Measurements from ENCODE around the gene PLCD3.

PLCD3 gene

GRCh38 chr17:45060797-45061605 is 71.3 kb downstream of the PLCD3 start, which contains the start of gene NMT1:
NMT1 (plus strand) TSS chr17:45061317; CDS start chr17:45061330, 13 bp downstream.
- H3K36me3 ChIP-seq (ENCODE audit: insufficient read depth), result no peaks in the 10 kb centered on the region
- peak; percentile 9; the same call in 1 of the 2 replicates for TF ChIP-seq CTCF (conservative IDR thresholded peaks at IDR 0.05; ENCODE audit: low read depth, low read length)
- H3K4me3 ChIP-seq (IDR thresholded peaks at IDR 0.05; ENCODE audit: insufficient read depth, low read depth, low read length), result peak within 1 kb of the TSS; percentile 1
- H4K20me1 ChIP-seq (ENCODE audit: insufficient read depth), result no peaks in the 10 kb centered on the region
- peaks cover 58% of the 10 kb centered on the region for H3K79me2 ChIP-seq (ENCODE audit: insufficient read depth, low read depth)
- peaks cover 27% of the 10 kb centered on the region for H3K4me1 ChIP-seq (ENCODE audit: low read depth, poor library complexity, severe bottlenecking)
- H3K27me3 ChIP-seq (ENCODE audit: insufficient read depth, low read depth), result no peaks in the 10 kb centered on the region
- H2AFZ ChIP-seq (ENCODE audit: low read depth), result peak within 1 kb of the TSS; percentile 82
- H3K4me2 ChIP-seq, result peak within 1 kb of the TSS; percentile 81
- H3K9ac ChIP-seq, result peak within 1 kb of the TSS; percentile 84
- H3K27ac ChIP-seq, result peak within 1 kb of the TSS; percentile 70

- peaks cover 27% of the 10 kb centered on the region for H3K4me1 ChIP-seq (ENCODE audit: low read depth, poor library complexity, severe bottlenecking)
- H2AFZ ChIP-seq (ENCODE audit: low read depth), result peak overlapping the region; percentile 82
- TF ChIP-seq CTCF (conservative IDR thresholded peaks at IDR 0.05; ENCODE audit: low read depth, low read length), result no peak
- peak overlapping the region; percentile 84 for H3K9ac ChIP-seq
- peak overlapping the region; percentile 81 for H3K4me2 ChIP-seq
- peaks cover 52% of the 10 kb centered on the region for H3K79me2 ChIP-seq (ENCODE audit: insufficient read depth, low read depth)
- no peaks in the 10 kb centered on the region for H3K36me3 ChIP-seq (ENCODE audit: insufficient read depth)
- H3K27me3 ChIP-seq (ENCODE audit: insufficient read depth, low read depth), result no peaks in the 10 kb centered on the region
- H3K4me3 ChIP-seq (IDR thresholded peaks at IDR 0.05; ENCODE audit: insufficient read depth, low read depth, low read length), result no peak overlapping the region
- H4K20me1 ChIP-seq (ENCODE audit: insufficient read depth), result no peaks in the 10 kb centered on the region
- peak overlapping the region; percentile 70 for H3K27ac ChIP-seq
Observed at GRCh38 chr17:45060382-45060796, 71.9 kb downstream of the PLCD3 start.
